Measurements from ENCODE around the gene MIB1.

MIB1 gene

GRCh38 chr18:21900605-21901352 is 160.2 kb downstream of the MIB1 start:
- TF ChIP-seq, protein P1, sequence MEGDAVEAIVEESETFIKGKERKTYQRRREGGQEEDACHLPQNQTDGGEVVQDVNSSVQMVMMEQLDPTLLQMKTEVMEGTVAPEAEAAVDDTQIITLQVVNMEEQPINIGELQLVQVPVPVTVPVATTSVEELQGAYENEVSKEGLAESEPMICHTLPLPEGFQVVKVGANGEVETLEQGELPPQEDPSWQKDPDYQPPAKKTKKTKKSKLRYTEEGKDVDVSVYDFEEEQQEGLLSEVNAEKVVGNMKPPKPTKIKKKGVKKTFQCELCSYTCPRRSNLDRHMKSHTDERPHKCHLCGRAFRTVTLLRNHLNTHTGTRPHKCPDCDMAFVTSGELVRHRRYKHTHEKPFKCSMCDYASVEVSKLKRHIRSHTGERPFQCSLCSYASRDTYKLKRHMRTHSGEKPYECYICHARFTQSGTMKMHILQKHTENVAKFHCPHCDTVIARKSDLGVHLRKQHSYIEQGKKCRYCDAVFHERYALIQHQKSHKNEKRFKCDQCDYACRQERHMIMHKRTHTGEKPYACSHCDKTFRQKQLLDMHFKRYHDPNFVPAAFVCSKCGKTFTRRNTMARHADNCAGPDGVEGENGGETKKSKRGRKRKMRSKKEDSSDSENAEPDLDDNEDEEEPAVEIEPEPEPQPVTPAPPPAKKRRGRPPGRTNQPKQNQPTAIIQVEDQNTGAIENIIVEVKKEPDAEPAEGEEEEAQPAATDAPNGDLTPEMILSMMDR (IDR thresholded peaks at IDR 0.05; ENCODE audit: low read depth, low read length, missing control alignments) = no peak
- no peak for DNase-seq (ENCODE audit: low read depth)
- H3K4me3 ChIP-seq (ENCODE audit: low read depth, low read length) = no peak overlapping the region

- no peak for DNase-seq (ENCODE audit: low read depth)
- TF ChIP-seq, protein P1 (IDR thresholded peaks at IDR 0.05; ENCODE audit: low read depth, low read length, missing control alignments) = no peak
- no peak overlapping the region for H3K4me3 ChIP-seq (ENCODE audit: low read depth, low read length)
These were observed 160.9 kb downstream of the MIB1 start for GRCh38 chr18:21901423-21901945.

DNA sequence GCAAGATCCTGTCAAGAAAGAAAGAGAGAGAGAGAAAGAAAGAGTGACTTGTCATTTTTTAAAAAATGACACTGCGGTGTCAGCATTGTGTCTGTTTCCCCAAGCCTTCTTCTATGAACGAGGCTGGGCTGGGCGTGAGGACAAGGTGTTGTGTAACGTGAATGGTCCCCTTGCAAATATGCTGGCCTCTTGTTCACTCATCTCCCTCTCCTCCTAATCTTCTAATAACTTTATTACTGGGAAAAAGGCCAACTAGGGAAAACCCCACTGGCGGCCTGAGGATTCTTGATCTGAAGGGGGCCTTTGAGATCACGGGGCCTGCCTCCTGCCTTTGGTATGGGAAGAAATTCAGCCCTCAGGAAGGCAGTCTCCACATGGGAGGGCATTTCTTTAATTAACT is 163.1 kb downstream of the MIB1 start:
- TF ChIP-seq, protein P1 (IDR thresholded peaks at IDR 0.05; ENCODE audit: low read depth, low read length, missing control alignments) = no peak
- no peak overlapping the region for H3K4me3 ChIP-seq (ENCODE audit: low read depth, low read length)
- DNase-seq (ENCODE audit: low read depth) = no peak

- TF ChIP-seq, protein P1 (IDR thresholded peaks at IDR 0.05; ENCODE audit: low read depth, low read length, missing control alignments) = no peak
- no peak overlapping the region for H3K4me3 ChIP-seq (ENCODE audit: low read depth, low read length)
- DNase-seq (ENCODE audit: low read depth) = no peak
These were observed 164.3 kb downstream of the MIB1 start for GRCh38 chr18:21904856-21905255.

GRCh38 chr18:21907451-21907850 is 166.9 kb downstream of the MIB1 start:
- TF ChIP-seq, protein P1 (IDR thresholded peaks at IDR 0.05; ENCODE audit: low read depth, low read length, missing control alignments) = no peak
- no peak overlapping the region for H3K4me3 ChIP-seq (ENCODE audit: low read depth, low read length)
- no peak for DNase-seq (ENCODE audit: low read depth)

- no peak overlapping the region for H3K4me3 ChIP-seq (ENCODE audit: low read depth, low read length)
- no peak for DNase-seq (ENCODE audit: low read depth)
- TF ChIP-seq, protein P1 (IDR thresholded peaks at IDR 0.05; ENCODE audit: low read depth, low read length, missing control alignments) = no peak
These were observed 168.1 kb downstream of the MIB1 start for GRCh38 chr18:21908711-21909110.

GRCh38 chr18:21910906-21911305 is 170.3 kb downstream of the MIB1 start:
- no peak overlapping the region for H3K4me3 ChIP-seq (ENCODE audit: low read depth, low read length)
- DNase-seq (ENCODE audit: low read depth) = no peak
- TF ChIP-seq, protein P1 (IDR thresholded peaks at IDR 0.05; ENCODE audit: low read depth, low read length, missing control alignments) = no peak
